Activated CD8-positive, alpha-beta T cell treated with anti-CD3 and anti-CD28 coated beads for 36 hours (primary cell): ENCODE measurements around the gene MYL7. TPM values are rescaled to one million over a fixed set of nuclear protein-coding genes. Genes with fewer than 3 reads are reported as not detected.

Experiments
- ATAC-seq: fragments of 200-7000 bp; cut with Tn5 transposase; one replicate; pipeline ENCODE4 v1.10.0; 2021; ENCODE audit warnings: mild to moderate bottlenecking, moderate library complexity
- CTCF ChIA-PET: fragments of 350-600 bp; sonication (Branson Sonifier 250); formaldehyde crosslinking; loops from one replicate; lab custom pipeline; 2021; ENCODE audit warnings: antibody characterized with exemption; lab: Charles Lee
- POLR2A ChIA-PET: fragments of 350-600 bp; sonication (Branson Sonifier 250); formaldehyde crosslinking; loops from one replicate; lab custom pipeline; 2021; ENCODE audit warnings: antibody characterized with exemption; lab: Charles Lee
- DNase-seq: peaks from one replicate; pipeline ENCODE4 v3.0.0-alpha.2; 2020
- H3K27ac Mint-ChIP-seq: one replicate; pipeline ENCODE4 v1.8.0; 2021; ENCODE audit warnings: mild to moderate bottlenecking, mixed read lengths
- H3K27me3 Mint-ChIP-seq: one replicate; pipeline ENCODE4 v1.8.0; 2021; ENCODE audit warnings: mixed read lengths
- H3K36me3 Mint-ChIP-seq: one replicate; pipeline ENCODE4 v1.8.0; 2021; ENCODE audit warnings: low read depth, mixed read lengths
- H3K4me1 Mint-ChIP-seq: one replicate; pipeline ENCODE4 v1.8.0; 2021; ENCODE audit warnings: low read depth, mixed read lengths
- H3K4me3 Mint-ChIP-seq: one replicate; pipeline ENCODE4 v1.8.0; 2021; ENCODE audit warnings: mild to moderate bottlenecking, moderate library complexity, mixed read lengths
- H3K9me3 Mint-ChIP-seq: one replicate; pipeline ENCODE4 v1.8.0; 2021; ENCODE audit warnings: mixed read lengths
- CTCF ChIP-seq: fragments of 200-600 bp; IDR thresholded peaks from one replicate; pipeline ENCODE4 v1.8.0; 2022; ENCODE audit warnings: antibody characterized with exemption, mild to moderate bottlenecking
- intact Hi-C: fragments of 100-400 bp; cut with micrococcal nuclease; formaldehyde crosslinking; loops from one replicate; pipeline ENCODE4 v1.10.0; 2022
- total RNA-seq, 2 experiments: library from RNA; stranded (reverse); gene quantifications; one replicate each; pipeline ENCODE4 v1.2.3, GENCODE V29; 2021

The MYL7 gene
- total RNA-seq, 2 experiments from 2014 or later = not detected

- CTCF ChIA-PET = no interaction called here
- intact Hi-C loops = no loop called here
Measured at GRCh38 chr7:44187636-44188416, 46.7 kb upstream of the MYL7 start.

GRCh38 chr7:44186736-44187135, 45.6 kb upstream of the MYL7 start:
- no peak for DNase-seq
- ChIA-PET POLR2A (no interaction called here), CTCF (interaction anchor here (1.0 to 1.3 kb wide), 2 partner anchors 10 to 54 kb away, joined by 3 to 5 read pairs; no protein-coding TSS in a partner anchor)
- H3K36me3 Mint-ChIP-seq = no peaks in the 10 kb centered on the region
- no peak overlapping the region for H3K4me3 Mint-ChIP-seq
- H3K4me1 Mint-ChIP-seq = no peaks in the 10 kb centered on the region
- no peak for ATAC-seq
- H3K27me3 Mint-ChIP-seq = peaks cover 2% of the 10 kb centered on the region
- TF ChIP-seq CTCF = no peak
- H3K27ac Mint-ChIP-seq = no peak overlapping the region
- peaks cover 7% of the 10 kb centered on the region for H3K9me3 Mint-ChIP-seq
- intact Hi-C loops = no loop called here

More at GRCh38 chr7:44187636-44188416, 46.7 kb upstream of the MYL7 start:
- no peaks in the 10 kb centered on the region for H3K4me1 Mint-ChIP-seq
- POLR2A ChIA-PET = no interaction called here
- no peak for ATAC-seq
- peaks cover 4% of the 10 kb centered on the region for H3K27me3 Mint-ChIP-seq
- peaks cover 4% of the 10 kb centered on the region for H3K9me3 Mint-ChIP-seq
- DNase-seq = no peak
- no peak overlapping the region for H3K4me3 Mint-ChIP-seq
- no peaks in the 10 kb centered on the region for H3K36me3 Mint-ChIP-seq
- H3K27ac Mint-ChIP-seq = no peak overlapping the region
- no peak for TF ChIP-seq CTCF

GRCh38 chr7:44185729-44186128, 44.6 kb upstream of the MYL7 start:
- no peaks in the 10 kb centered on the region for H3K4me1 Mint-ChIP-seq
- H3K4me3 Mint-ChIP-seq = no peak overlapping the region
- CTCF ChIA-PET = interaction anchor here (1.3 kb wide), 1 partner anchor 11 kb away, joined by 5 read pairs; no protein-coding TSS in a partner anchor
- intact Hi-C loops = no loop called here
- POLR2A ChIA-PET = no interaction called here
- peaks cover 7% of the 10 kb centered on the region for H3K9me3 Mint-ChIP-seq
- H3K27me3 Mint-ChIP-seq = no peaks in the 10 kb centered on the region
- TF ChIP-seq CTCF = no peak
- H3K27ac Mint-ChIP-seq = no peak overlapping the region
- no peaks in the 10 kb centered on the region for H3K36me3 Mint-ChIP-seq
- DNase-seq (no peak), ATAC-seq (no peak)

- Mint-ChIP-seq H3K27me3 (no peaks in the 10 kb centered on the region), H3K27ac (no peak overlapping the region), H3K4me3 (no peak overlapping the region), H3K36me3 (no peaks in the 10 kb centered on the region), H3K4me1 (no peaks in the 10 kb centered on the region), H3K9me3 (peaks cover 7% of the 10 kb centered on the region)
- ChIA-PET POLR2A (no interaction called here), CTCF (no interaction called here)
- intact Hi-C loops = no loop called here
- no peak for TF ChIP-seq CTCF
- no peak for ATAC-seq
- DNase-seq = no peak
Measured at GRCh38 chr7:44184873-44185446, 43.8 kb upstream of the MYL7 start.

GRCh38 chr7:44184206-44184872, 43.2 kb upstream of the MYL7 start:
- no peaks in the 10 kb centered on the region for H3K27me3 Mint-ChIP-seq
- TF ChIP-seq CTCF = no peak
- CTCF ChIA-PET = no interaction called here
- H3K36me3 Mint-ChIP-seq = no peaks in the 10 kb centered on the region
- intact Hi-C loops = no loop called here
- H3K4me1 Mint-ChIP-seq = no peaks in the 10 kb centered on the region
- no peak overlapping the region for H3K4me3 Mint-ChIP-seq
- no peak for DNase-seq
- no peak overlapping the region for H3K27ac Mint-ChIP-seq
- ATAC-seq = no peak
- peaks cover 7% of the 10 kb centered on the region for H3K9me3 Mint-ChIP-seq
- POLR2A ChIA-PET = no interaction called here
